ENCODE results near the gene FLNB. TPM values are rescaled to one million over a fixed set of nuclear protein-coding genes. Genes with fewer than 3 reads are reported as not detected.

Gene FLNB
- total RNA-seq, 4 donors from 2014 or later: 61.9 to 114 (median 89.9) TPM

GRCh38 chr3:58029842-58030584 lies 21.8 kb downstream of the FLNB start:
- H3K36me3 ChIP-seq: no peaks in the 10 kb centered on the region
- peak overlapping the region in 2 of 4 donors; percentile 15 to 92 for H3K27ac ChIP-seq (replicated peaks in 1 of 4)
- H3K9me3 ChIP-seq: no peaks in the 10 kb centered on the region
- peaks cover 15 to 78% (median 58%) of the 10 kb centered on the region in 4 donors for H3K4me1 ChIP-seq
- no peaks in the 10 kb centered on the region for H3K27me3 ChIP-seq
- WGBS: 84% methylated on average over 5 of the region's 5 CpGs
- no peak overlapping the region for H3K4me3 ChIP-seq
- intact Hi-C loops (cut with DNase I): no loop called here
- no peak for DNase-seq (ENCODE audit: extremely low spot score)
- TF ChIP-seq POLR2AphosphoS5 (IDR thresholded peaks at IDR 0.05) (no peak), POLR2A (IDR thresholded peaks at IDR 0.05; ENCODE audit: low read depth) (no peak), CTCF (IDR thresholded peaks at IDR 0.05) (no peak), EP300 (IDR thresholded peaks at IDR 0.05) (no peak)

- no peaks in the 10 kb centered on the region for H3K27me3 ChIP-seq
- intact Hi-C loops (cut with DNase I): no loop called here
- peaks cover 2 to 78% (median 57%) of the 10 kb centered on the region in 4 donors for H3K4me1 ChIP-seq
- no peaks in the 10 kb centered on the region for H3K36me3 ChIP-seq
- TF ChIP-seq POLR2A (IDR thresholded peaks at IDR 0.05; ENCODE audit: low read depth): no peak
- no peak for TF ChIP-seq CTCF (IDR thresholded peaks at IDR 0.05)
- TF ChIP-seq POLR2AphosphoS5 (IDR thresholded peaks at IDR 0.05): no peak
- TF ChIP-seq EP300 (IDR thresholded peaks at IDR 0.05): no peak
- no peak for DNase-seq (ENCODE audit: extremely low spot score)
- no peaks in the 10 kb centered on the region for H3K9me3 ChIP-seq
- no peak overlapping the region for H3K4me3 ChIP-seq
- 52% methylated on average over 4 of the region's 4 CpGs for WGBS
- H3K27ac ChIP-seq (replicated peaks in 1 of 4): peak overlapping the region; percentile 14 to 79 (median 38)
These were observed 24.0 kb downstream of the FLNB start for GRCh38 chr3:58032186-58032585.

- H3K27me3 ChIP-seq: no peaks in the 10 kb centered on the region
- DNase-seq (ENCODE audit: extremely low spot score): no peak
- TF ChIP-seq POLR2A (IDR thresholded peaks at IDR 0.05; ENCODE audit: low read depth) (no peak), CTCF (IDR thresholded peaks at IDR 0.05) (no peak), EP300 (IDR thresholded peaks at IDR 0.05) (no peak), POLR2AphosphoS5 (IDR thresholded peaks at IDR 0.05) (no peak)
- H3K4me3 ChIP-seq: no peak overlapping the region
- 64% methylated on average over 6 of the region's 6 CpGs for WGBS
- intact Hi-C loops (cut with DNase I): no loop called here
- H3K36me3 ChIP-seq: no peaks in the 10 kb centered on the region
- H3K4me1 ChIP-seq: peaks cover 3 to 82% (median 64%) of the 10 kb centered on the region in 4 donors
- no peaks in the 10 kb centered on the region for H3K9me3 ChIP-seq
- H3K27ac ChIP-seq (replicated peaks in 1 of 4): peak overlapping the region; percentile 54 to 86 (median 72)
These were observed 26.7 kb downstream of the FLNB start for GRCh38 chr3:58034738-58035523.

- WGBS: 48% methylated on average over 11 of the region's 11 CpGs
- intact Hi-C loops (cut with DNase I): no loop called here
- peak overlapping the region; percentile 54 to 86 (median 72) for H3K27ac ChIP-seq (replicated peaks in 1 of 4)
These were observed 27.5 kb downstream of the FLNB start for GRCh38 chr3:58035524-58036255.

More at GRCh38 chr3:58035524-58036255, 27.5 kb downstream of the FLNB start:
- no peaks in the 10 kb centered on the region for H3K27me3 ChIP-seq
- TF ChIP-seq EP300 (IDR thresholded peaks at IDR 0.05): no peak
- TF ChIP-seq POLR2A (IDR thresholded peaks at IDR 0.05; ENCODE audit: low read depth): no peak
- no peak for TF ChIP-seq POLR2AphosphoS5 (IDR thresholded peaks at IDR 0.05)
- H3K4me3 ChIP-seq: no peak overlapping the region
- H3K4me1 ChIP-seq: peaks cover 9 to 85% (median 72%) of the 10 kb centered on the region in 4 donors
- DNase-seq (ENCODE audit: extremely low spot score): no peak
- no peaks in the 10 kb centered on the region for H3K36me3 ChIP-seq
- H3K9me3 ChIP-seq: no peaks in the 10 kb centered on the region

Data from esophagus muscularis mucosa (tissue), 4 donors.